HepG2 (cell line): ENCODE results near the gene CHPF. TPM values are rescaled to one million over a fixed set of nuclear protein-coding genes. Genes with fewer than 3 reads are reported as not detected.

Experiments
- ASH2L ChIP-seq: fragments of 300-600, 200-600 bp; sonication (generic); IDR thresholded peaks from 2 replicates; pipeline ENCODE4 v1.7.0; 2017; ENCODE audit warnings: low read depth, mild to moderate bottlenecking, moderate library complexity, mixed read lengths, low read length; ENCODE audit not compliant: insufficient read length
- BORCS8-MEF2B ChIP-seq: sonication (generic); formaldehyde crosslinking; IDR thresholded peaks from 2 replicates; pipeline ENCODE4 v1.8.0; 2022; ENCODE audit warnings: mild to moderate bottlenecking, missing genetic modification reagents
- CREB1 ChIP-seq, 2 experiments: fragments of 450-650 bp in 1 of 2; IDR thresholded peaks; 2 replicates each; pipeline ENCODE4 v1.6.1; 2016 to 2017; ENCODE audit warnings: control low read depth in 1 of 2, mild to moderate bottlenecking in 1 of 2, missing compliant biosample characterization in 1 of 2, missing genetic modification characterization in 1 of 2
- DPF2 ChIP-seq: sonication (generic); formaldehyde crosslinking; IDR thresholded peaks from 2 replicates; pipeline ENCODE4 v1.4.0; 2020; ENCODE audit warnings: mild to moderate bottlenecking, low read depth, missing genetic modification reagents, borderline replicate concordance
- NRL ChIP-seq: sonication (generic); formaldehyde crosslinking; IDR thresholded peaks from 2 replicates; pipeline ENCODE4 v1.5.0; 2020; ENCODE audit warnings: missing genetic modification reagents, mild to moderate bottlenecking, moderate library complexity, borderline replicate concordance
- POLR2A ChIP-seq, 2 experiments: IDR thresholded peaks; 2 replicates each; pipeline ENCODE4 v1.6.1; 2011; ENCODE audit warnings: low read depth in 2 of 2, low read length in 2 of 2, mild to moderate bottlenecking in 1 of 2, moderate library complexity in 1 of 2; ENCODE audit not compliant: insufficient read depth in 1 of 2
- SRSF4 ChIP-seq: fragments of 200-400 bp; formaldehyde crosslinking; IDR thresholded peaks from one replicate; pipeline ENCODE4 v1.6.1; 2018; ENCODE audit warnings: mild to moderate bottlenecking, low read depth, low read length, moderate library complexity; ENCODE audit not compliant: poor library complexity, severe bottlenecking
- TRIM22 ChIP-seq: fragments of 450-650 bp; IDR thresholded peaks from 2 replicates; pipeline ENCODE4 v1.6.1; 2017
- XBP1 ChIP-seq: sonication (generic); formaldehyde crosslinking; IDR thresholded peaks from 2 replicates; pipeline ENCODE4 v1.5.0; 2020; ENCODE audit warnings: missing genetic modification reagents
- ZBTB38 ChIP-seq: sonication (generic); formaldehyde crosslinking; IDR thresholded peaks from 2 replicates; pipeline ENCODE4 v1.5.1; 2020; ENCODE audit warnings: mild to moderate bottlenecking, missing genetic modification reagents
- ZBTB42 ChIP-seq: sonication (generic); formaldehyde crosslinking; IDR thresholded peaks from 2 replicates; pipeline ENCODE4 v1.5.0; 2020; ENCODE audit warnings: mild to moderate bottlenecking, missing genetic modification reagents
- ZBTB43 ChIP-seq: sonication (generic); formaldehyde crosslinking; conservative IDR thresholded peaks from 2 replicates; pipeline ENCODE4 v1.4.0; 2020; ENCODE audit warnings: missing genetic modification reagents
- ZBTB7A ChIP-seq: sonication (generic); formaldehyde crosslinking; IDR thresholded peaks from 2 replicates; pipeline ENCODE4 v1.8.0; 2022; ENCODE audit warnings: mild to moderate bottlenecking, missing genetic modification reagents
- ZBTB8A ChIP-seq: sonication (generic); formaldehyde crosslinking; IDR thresholded peaks from 2 replicates; pipeline ENCODE4 v1.4.0; 2020; ENCODE audit warnings: mild to moderate bottlenecking, low read depth, missing genetic modification reagents, borderline replicate concordance
- ZFAT ChIP-seq: sonication (generic); formaldehyde crosslinking; conservative IDR thresholded peaks from 2 replicates; pipeline ENCODE4 v1.8.1; 2023; ENCODE audit warnings: missing genetic modification reagents, inconsistent platforms
- ZFP90 ChIP-seq: sonication (generic); formaldehyde crosslinking; IDR thresholded peaks from 2 replicates; pipeline ENCODE4 v1.8.0; 2022; ENCODE audit warnings: missing genetic modification reagents, mild to moderate bottlenecking, inconsistent platforms, borderline replicate concordance
- ZNF280B ChIP-seq: sonication (generic); formaldehyde crosslinking; IDR thresholded peaks from 2 replicates; pipeline ENCODE4 v1.5.0; 2020; ENCODE audit warnings: missing genetic modification reagents, mild to moderate bottlenecking, borderline replicate concordance
- ZNF296 ChIP-seq: sonication (generic); formaldehyde crosslinking; conservative IDR thresholded peaks from 2 replicates; pipeline ENCODE4 v1.5.0; 2020; ENCODE audit warnings: mild to moderate bottlenecking, missing genetic modification reagents
- ZNF713 ChIP-seq: sonication (generic); formaldehyde crosslinking; IDR thresholded peaks from 2 replicates; pipeline ENCODE4 v1.4.0; 2020; ENCODE audit warnings: mild to moderate bottlenecking, missing genetic modification reagents
- ZNF749 ChIP-seq: sonication (generic); formaldehyde crosslinking; IDR thresholded peaks from 2 replicates; pipeline ENCODE4 v1.8.0; 2022; ENCODE audit warnings: mild to moderate bottlenecking, missing genetic modification reagents, moderate library complexity, borderline replicate concordance
- ZNF784 ChIP-seq: sonication (generic); formaldehyde crosslinking; IDR thresholded peaks from 2 replicates; pipeline ENCODE4 v1.5.1; 2020; ENCODE audit warnings: missing genetic modification reagents, mild to moderate bottlenecking, borderline replicate concordance
- polyA plus RNA-seq, 8 experiments: library from polyadenylated mRNA; depleted of rRNA in 3 of 8; stranded (reverse) in 7 of 8; unstranded in 1 of 8; fragments of >200 nt; fragmentation: Illumina TruSeq in 4 of 8; extraction: Trizol in 4 of 8; gene quantifications; 2 replicates each; pipeline versions ENCODE4 v1.2.1 to v1.2.3, GENCODE V29; 2011 to 2016; ENCODE audit warnings: low read depth in 4 of 8, missing spikeins in 1 of 8, mixed read lengths in 1 of 8; ENCODE audit not compliant: insufficient read depth in 1 of 8
- total RNA-seq, 5 experiments: library from RNA; depleted of rRNA; stranded (reverse); fragments of >200 nt; fragmentation: Illumina TruSeq; extraction: Trizol; gene quantifications; 2 replicates each; pipeline ENCODE4 v1.2.3, GENCODE V29; 2016; ENCODE audit warnings: low read depth in 1 of 5
- TF ChIP-seq, protein P1 (sequence below): sonication (generic); formaldehyde crosslinking; IDR thresholded peaks from 2 replicates; pipeline ENCODE4 v1.5.0; 2020; ENCODE audit warnings: missing genetic modification reagents

Gene CHPF
- total and polyA plus RNA-seq, 2 of the 13 experiments (the other 11 are each of a cell fraction or from before 2014, with no cell fraction given) = 79.6 to 111 TPM

GRCh38 chr2:219545295-219545942 is 1.8 kb upstream of the CHPF start (continued):
- TF ChIP-seq CREB1 (IDR thresholded peaks at IDR 0.05) (no peak), CREB1 (CRISPR knock-in tag; IDR thresholded peaks at IDR 0.05) (no peak), ZBTB7A (no peak), ZBTB38 (CRISPR knock-in tag) (no peak), SRSF4 (no peak), ZBTB43 (CRISPR knock-in tag) (no peak), ZFP90 (CRISPR knock-in tag) (0 out of 2 replicates have a peak, but pooled peaks have one; percentile 43), ZNF296 (CRISPR knock-in tag) (no peak), DPF2 (CRISPR knock-in tag) (no peak), POLR2A (IDR thresholded peaks at IDR 0.05; ENCODE audit: insufficient read depth in 1 of 2, low read depth in 2 of 2, low read length in 2 of 2) (peak in 1 of 2 experiments; percentile 43; a peak in 1 of 4 replicates), TRIM22 (no peak), BORCS8-MEF2B (CRISPR knock-in tag) (no peak), ASH2L (peak; percentile 27), ZBTB8A (CRISPR knock-in tag) (no peak), ZNF784 (CRISPR knock-in tag) (no peak), ZBTB42 (CRISPR knock-in tag) (no peak), ZNF280B (CRISPR knock-in tag) (peak; percentile 42; the same call in 1 of the 2 replicates), ZNF713 (CRISPR knock-in tag) (no peak), NRL (CRISPR knock-in tag) (no peak), ZNF749 (CRISPR knock-in tag) (no peak), ZFAT (CRISPR knock-in tag) (no peak), XBP1 (no peak)
- TF ChIP-seq, protein P1, sequence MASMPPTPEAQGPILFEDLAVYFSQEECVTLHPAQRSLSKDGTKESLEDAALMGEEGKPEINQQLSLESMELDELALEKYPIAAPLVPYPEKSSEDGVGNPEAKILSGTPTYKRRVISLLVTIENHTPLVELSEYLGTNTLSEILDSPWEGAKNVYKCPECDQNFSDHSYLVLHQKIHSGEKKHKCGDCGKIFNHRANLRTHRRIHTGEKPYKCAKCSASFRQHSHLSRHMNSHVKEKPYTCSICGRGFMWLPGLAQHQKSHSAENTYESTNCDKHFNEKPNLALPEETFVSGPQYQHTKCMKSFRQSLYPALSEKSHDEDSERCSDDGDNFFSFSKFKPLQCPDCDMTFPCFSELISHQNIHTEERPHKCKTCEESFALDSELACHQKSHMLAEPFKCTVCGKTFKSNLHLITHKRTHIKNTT (CRISPR knock-in tag) = no peak
